Gastrocnemius medialis (tissue), 4 donors: ENCODE data around the gene CAMTA1.

ENCODE experiments used
- CTCF ChIP-seq, 5 experiments: fragments of 450-650 bp in 3 of 5; fragments of 200-600 bp in 2 of 5; sonication (generic) in 2 of 5; IDR thresholded peaks in 4 of 5; conservative IDR thresholded peaks in 1 of 5; 1 replicate in 4 of 5; 2 replicates in 1 of 5; pipeline ENCODE4 v1.5.1; 2016 to 2019; ENCODE audit warnings: antibody characterized with exemption in 5 of 5, mild to moderate bottlenecking in 3 of 5, moderate library complexity in 3 of 5
- POLR2A ChIP-seq, 2 donors: fragments of 450-650 bp; IDR thresholded peaks; one replicate each; pipeline ENCODE4 v1.6.1; 2017; ENCODE audit warnings: antibody characterized with exemption in 2 of 2, mild to moderate bottlenecking in 2 of 2, moderate library complexity in 2 of 2

DNA sequence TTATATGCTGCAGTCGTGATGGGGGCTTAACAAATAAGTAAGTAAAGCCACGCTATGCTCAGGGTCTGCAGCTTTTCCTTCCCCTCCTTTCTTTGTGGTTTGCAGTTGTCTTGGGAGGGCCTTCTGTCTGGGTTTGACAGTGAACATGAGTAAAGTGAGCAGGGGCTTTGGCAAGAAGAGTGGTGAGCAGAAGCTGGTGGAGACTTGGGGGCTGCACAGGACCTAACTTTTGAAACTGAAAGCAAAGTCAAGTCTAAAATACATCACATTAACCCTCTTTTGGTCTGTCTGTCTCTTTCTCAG, 617.2 kb downstream of the CAMTA1 start:
- no peak for TF ChIP-seq CTCF (IDR thresholded peaks at IDR 0.05 in 4 of 5, conservative IDR thresholded peaks at IDR 0.05 in 1 of 5)
- TF ChIP-seq POLR2A (IDR thresholded peaks at IDR 0.05), result no peak
